IMR-90 (cell line): ENCODE measurements around the gene TANGO2. TPM values are rescaled to one million over a fixed set of nuclear protein-coding genes. Genes with fewer than 3 reads are reported as not detected.

Experiments
- ATAC-seq: fragments of 200-7000 bp; cut with Tn5 transposase; 2 replicates; pipeline ENCODE4 v1.9.1; 2020; ENCODE audit warnings: low read depth, mild to moderate bottlenecking, moderate library complexity
- BruUV-seq: library from RNA; stranded (reverse); fragments of 400-500 nt; replicated peaks from 2 replicates; lab custom pipeline; 2021; lab: Mats Ljungman, UMichigan
- CTCF ChIA-PET: fragments of 300-600 bp; formaldehyde crosslinking; extraction: SDS; loops from one replicate; lab custom pipeline; 2021; ENCODE audit warnings: antibody characterized with exemption; lab: Yijun Ruan, JAX
- POLR2A ChIA-PET: fragments of 300-600 bp; sonication (Branson Sonifier 250); formaldehyde crosslinking; loops from one replicate; lab custom pipeline; 2022; ENCODE audit warnings: antibody characterized with exemption; ENCODE audit not compliant: unreplicated experiment; lab: Charles Lee
- DNase-seq: peaks from one replicate; pipeline ENCODE4 v3.0.0; 2013
- H2AFZ ChIP-seq: replicated peaks from 2 replicates; pipeline ENCODE3; 2013; ENCODE audit warnings: low read length, mild to moderate bottlenecking; ENCODE audit not compliant: poor library complexity
- H2AK5ac ChIP-seq: 2 replicates; pipeline ENCODE4 v1.6.1; 2013; ENCODE audit warnings: low read depth, low read length, inconsistent platforms
- H2AK9ac ChIP-seq: replicated peaks from 2 replicates; pipeline ENCODE3; 2013; ENCODE audit warnings: mild to moderate bottlenecking, low read depth, low read length, moderate library complexity; ENCODE audit not compliant: poor library complexity
- H2BK120ac ChIP-seq: 2 replicates; pipeline ENCODE4 v1.6.1; 2013; ENCODE audit warnings: low read depth, low read length, inconsistent platforms
- H2BK15ac ChIP-seq: 3 replicates; pipeline ENCODE4 v1.6.1; 2013; ENCODE audit warnings: low read depth, low read length, inconsistent platforms
- H2BK20ac ChIP-seq: 2 replicates; pipeline ENCODE4 v1.6.1; 2013; ENCODE audit warnings: low read depth, mild to moderate bottlenecking, inconsistent platforms, low read length, moderate library complexity
- H2BK5ac ChIP-seq: 2 replicates; pipeline ENCODE4 v1.6.1; 2013; ENCODE audit warnings: mild to moderate bottlenecking, low read depth, low read length, inconsistent platforms; ENCODE audit not compliant: poor library complexity, severe bottlenecking
- H3K14ac ChIP-seq: replicated peaks from 2 replicates; pipeline ENCODE4 v1.6.1; 2013; ENCODE audit warnings: low read depth, low read length, inconsistent platforms
- H3K18ac ChIP-seq: 2 replicates; pipeline ENCODE4 v1.6.1; 2013; ENCODE audit warnings: low read depth, low read length, control low read depth
- H3K23ac ChIP-seq: 2 replicates; pipeline ENCODE4 v1.6.1; 2013; ENCODE audit warnings: low read depth, low read length, inconsistent platforms
- H3K27ac ChIP-seq: 2 replicates; pipeline ENCODE4 v1.5.1; 2013; ENCODE audit warnings: mild to moderate bottlenecking, control low read depth, low read length; ENCODE audit not compliant: insufficient read depth
- H3K27me3 ChIP-seq: 2 replicates; pipeline ENCODE4 v1.6.1; 2013; ENCODE audit warnings: low read length; ENCODE audit not compliant: control insufficient read depth, insufficient read depth
- H3K36me3 ChIP-seq: 2 replicates; pipeline ENCODE4 v1.6.1; 2013; ENCODE audit warnings: low read length, mixed read lengths; ENCODE audit not compliant: control insufficient read depth, insufficient read depth
- H3K4ac ChIP-seq: 2 replicates; pipeline ENCODE4 v1.6.1; 2013; ENCODE audit warnings: low read depth, low read length, inconsistent platforms
- H3K4me1 ChIP-seq: 2 replicates; pipeline ENCODE4 v1.6.1; 2013; ENCODE audit warnings: low read length, mixed read lengths; ENCODE audit not compliant: control insufficient read depth, insufficient read depth
- H3K4me2 ChIP-seq: 2 replicates; pipeline ENCODE4 v1.6.1; 2013; ENCODE audit warnings: low read depth, mild to moderate bottlenecking, control low read depth, low read length, moderate library complexity
- H3K4me3 ChIP-seq: 2 replicates; pipeline ENCODE4 v1.5.1; 2013; ENCODE audit warnings: low read depth, mild to moderate bottlenecking, control low read depth, low read length, moderate library complexity; ENCODE audit not compliant: insufficient read depth
- H3K56ac ChIP-seq: 2 replicates; pipeline ENCODE4 v1.6.1; 2013; ENCODE audit warnings: low read length, inconsistent platforms; ENCODE audit not compliant: insufficient read depth; ENCODE audit errors: extremely low read depth
- H3K79me1 ChIP-seq, 2 experiments: 2 replicates each; pipeline ENCODE4 v1.6.1; 2013; ENCODE audit warnings: low read length in 2 of 2, inconsistent platforms in 1 of 2, low read depth in 1 of 2
- H3K9ac ChIP-seq: 2 replicates; pipeline ENCODE4 v1.6.1; 2013; ENCODE audit warnings: low read depth, low read length, control low read depth
- H3K9me1 ChIP-seq: 2 replicates; pipeline ENCODE4 v1.6.1; 2013; ENCODE audit warnings: low read length, inconsistent platforms; ENCODE audit not compliant: insufficient read depth
- H3K9me3 ChIP-seq: 2 replicates; pipeline ENCODE4 v1.6.1; 2013; ENCODE audit warnings: low read length; ENCODE audit not compliant: control insufficient read depth, insufficient read depth
- H4K20me1 ChIP-seq: 2 replicates; pipeline ENCODE4 v1.6.1; 2013; ENCODE audit warnings: low read length, inconsistent platforms; ENCODE audit not compliant: insufficient read depth
- H4K5ac ChIP-seq: 2 replicates; pipeline ENCODE4 v1.6.1; 2013; ENCODE audit warnings: mild to moderate bottlenecking, low read depth, low read length, control low read depth
- H4K8ac ChIP-seq, 2 experiments: 2 replicates each; pipeline ENCODE4 v1.6.1; 2013; ENCODE audit warnings: low read depth in 2 of 2, low read length in 2 of 2, control low read depth in 1 of 2, inconsistent platforms in 1 of 2
- H4K91ac ChIP-seq: 2 replicates; pipeline ENCODE4 v1.6.1; 2013; ENCODE audit warnings: low read depth, low read length, inconsistent platforms; ENCODE audit not compliant: insufficient read depth
- MAZ ChIP-seq: IDR thresholded peaks from 2 replicates; pipeline ENCODE4 v1.6.1; 2012; ENCODE audit warnings: low read depth, mild to moderate bottlenecking, low read length, improper control_type of control experiment, moderate library complexity, borderline replicate concordance
- MXI1 ChIP-seq: IDR thresholded peaks from 2 replicates; pipeline ENCODE4 v1.6.1; 2012; ENCODE audit warnings: low read depth, mild to moderate bottlenecking, low read length, moderate library complexity, borderline replicate concordance
- NFE2L2 ChIP-seq: fragments of 150-350 bp; IDR thresholded peaks from 2 replicates; pipeline ENCODE4 v1.6.1; 2016; ENCODE audit warnings: low read depth, mild to moderate bottlenecking, low read length
- RAD21 ChIP-seq: IDR thresholded peaks from 2 replicates; pipeline ENCODE4 v1.6.1; 2012; ENCODE audit warnings: low read length, improper control_type of control experiment
- RCOR1 ChIP-seq: IDR thresholded peaks from 2 replicates; pipeline ENCODE4 v1.6.1; 2012; ENCODE audit warnings: mild to moderate bottlenecking, low read length, improper control_type of control experiment; ENCODE audit not compliant: insufficient replicate concordance
- RFX5 ChIP-seq: IDR thresholded peaks from 2 replicates; pipeline ENCODE4 v1.8.0; 2012; ENCODE audit warnings: low read depth, mild to moderate bottlenecking, low read length, moderate library complexity
- WGBS, 2 experiments: methylation state at CpG; one replicate each; pipeline versions ENCODE4 v1.1.5 to v1.1.7; 2013; ENCODE audit warnings: missing lambda C conversion rate in 2 of 2; ENCODE audit not compliant: insufficient read length in 1 of 2; ENCODE audit errors: extremely low coverage in 2 of 2; 5-methylcytosine and 5-hydroxymethylcytosine counted together
- dilution Hi-C: fragments of 300-500 bp; cut with HindIII; formaldehyde crosslinking; loops from one replicate; pipeline ENCODE4 v1.14.3; 2018; ENCODE audit warnings: low sequenced_read_pairs; ENCODE audit not compliant: unreplicated experiment
- in situ Hi-C: fragments of 300-500 bp; cut with MboI; formaldehyde crosslinking; loops from 3 replicates; pipeline ENCODE4 v1.14.3; 2019; ENCODE audit warnings: low sequenced_read_pairs, inconsistent platforms, mixed read lengths
- intact Hi-C: fragments of 100-400 bp; cut with micrococcal nuclease; formaldehyde crosslinking; loops from 2 replicates; pipeline ENCODE4 v1.10.0; 2022
- polyA plus RNA-seq, 3 experiments: library from polyadenylated mRNA; depleted of rRNA; stranded (reverse); fragments of >200 nt; gene quantifications; 2 replicates each; pipeline ENCODE4 v1.2.3, GENCODE V29; 2012; ENCODE audit warnings: low replicate concordance in 1 of 3
- total RNA-seq: library from RNA; depleted of rRNA; stranded (reverse); fragments of >200 nt; gene quantifications from 2 replicates; pipeline ENCODE4 v1.2.3, GENCODE V29; 2012
- TF ChIP-seq, protein P1 (sequence below): fragments of 150-350 bp; IDR thresholded peaks from 2 replicates; pipeline ENCODE4 v1.6.1; 2017; ENCODE audit warnings: mild to moderate bottlenecking, antibody characterized with exemption, low read length, low read depth

The TANGO2 gene
- total and polyA plus RNA-seq, 2 of the 4 experiments (the other 2 are of a cell fraction) = 45.1 to 75.1 TPM

- peaks cover 34% of the 10 kb centered on the region for H4K20me1 ChIP-seq
- 0 out of 2 replicates have a peak, but pooled peaks cover 3% of the 10 kb centered on the region for H3K36me3 ChIP-seq
- H4K8ac ChIP-seq = peak overlapping the region; percentile 78 to 100; a peak in 3 of 4 replicates
- H3K27me3 ChIP-seq = peaks cover 24% of the 10 kb centered on the region
- H3K18ac ChIP-seq = no peak overlapping the region
- DNase-seq (no peak), ATAC-seq (no peak)
- no peak overlapping the region; the same call in 1 of the 2 replicates for H3K27ac ChIP-seq
- 92% methylated on average over 2 of the region's 8 CpGs; no CpG with 5 or more reads in 1 of the 2 experiments for WGBS, 2 experiments
- no peak for TF ChIP-seq RAD21
- TF ChIP-seq NFE2L2 = no peak
- TF ChIP-seq RCOR1 = no peak
- TF ChIP-seq RFX5 = no peak
- TF ChIP-seq MXI1 = no peak
- TF ChIP-seq, protein P1, sequence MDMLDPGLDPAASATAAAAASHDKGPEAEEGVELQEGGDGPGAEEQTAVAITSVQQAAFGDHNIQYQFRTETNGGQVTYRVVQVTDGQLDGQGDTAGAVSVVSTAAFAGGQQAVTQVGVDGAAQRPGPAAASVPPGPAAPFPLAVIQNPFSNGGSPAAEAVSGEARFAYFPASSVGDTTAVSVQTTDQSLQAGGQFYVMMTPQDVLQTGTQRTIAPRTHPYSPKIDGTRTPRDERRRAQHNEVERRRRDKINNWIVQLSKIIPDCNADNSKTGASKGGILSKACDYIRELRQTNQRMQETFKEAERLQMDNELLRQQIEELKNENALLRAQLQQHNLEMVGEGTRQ = no peak
- no peak for TF ChIP-seq MAZ
- H3K9me3 ChIP-seq = no peaks in the 10 kb centered on the region
- dilution Hi-C loops (no loop called here), in situ Hi-C loops (no loop called here), intact Hi-C loops (no loop called here)
- H2AK5ac ChIP-seq = peak overlapping the region; percentile 90; the same call in 1 of the 2 replicates
- CTCF ChIA-PET = no interaction called here
- H3K9me1 ChIP-seq = peaks cover 30% of the 10 kb centered on the region
- H2BK20ac ChIP-seq = no peak overlapping the region
- no peak overlapping the region for H2BK5ac ChIP-seq
- H4K91ac ChIP-seq = peak overlapping the region; percentile 90; the same call in 1 of the 2 replicates
- H2BK15ac ChIP-seq = no peak overlapping the region
- peak overlapping the region; percentile 88 for H2AK9ac ChIP-seq
- BruUV-seq = no TSS peak
- H3K4me3 ChIP-seq = peak overlapping the region; percentile 56; the same call in 1 of the 2 replicates
- peaks cover 14% of the 10 kb centered on the region for H3K4me1 ChIP-seq
- H3K56ac ChIP-seq = no peak overlapping the region
- 0 out of 2 replicates have a peak overlapping the region, but pooled peaks have one; percentile 86 for H2BK120ac ChIP-seq
- H3K23ac ChIP-seq = 0 out of 2 replicates have a peak overlapping the region, but pooled peaks have one; percentile 90
- H4K5ac ChIP-seq = peak overlapping the region; percentile 99
- H2AFZ ChIP-seq = peak overlapping the region; percentile 98
- POLR2A ChIA-PET = no interaction called here
- peak overlapping the region; percentile 94; the same call in 1 of the 2 replicates for H3K4me2 ChIP-seq
- H3K9ac ChIP-seq = peak overlapping the region; percentile 74; the same call in 1 of the 2 replicates
- H3K14ac ChIP-seq = peak overlapping the region; percentile 100
- H3K4ac ChIP-seq = peak overlapping the region; percentile 99
- peaks cover 12 to 43% of the 10 kb centered on the region in 2 experiments for H3K79me1 ChIP-seq
Measured at GRCh38 chr22:20019661-20020532, 1.0 kb upstream of the TANGO2 start.
